Suprapubic skin (tissue), 4 donors: Measurements from ENCODE around the gene WDR36. TPM values are rescaled to one million over a fixed set of nuclear protein-coding genes. Genes with fewer than 3 reads are reported as not detected.

Source experiments
- DNase-seq, 2 donors: peaks; one replicate each; pipeline ENCODE4 v3.0.0-alpha.2; 2019; ENCODE audit warnings: low spot score in 2 of 2
- H3K27ac ChIP-seq: fragments of 200-600 bp; sonication (generic); one replicate; pipeline ENCODE4 v1.5.1; 2019
- H3K27me3 ChIP-seq: fragments of 200-600 bp; sonication (generic); one replicate; pipeline ENCODE4 v1.5.1; 2019
- H3K36me3 ChIP-seq: fragments of 200-600 bp; sonication (generic); one replicate; pipeline ENCODE4 v1.5.1; 2019
- H3K4me1 ChIP-seq: fragments of 200-600 bp; sonication (generic); one replicate; pipeline ENCODE4 v1.5.1; 2019
- H3K4me3 ChIP-seq: fragments of 200-600 bp; sonication (generic); one replicate; pipeline ENCODE4 v1.5.1; 2019; ENCODE audit warnings: mild to moderate bottlenecking
- H3K9me3 ChIP-seq: fragments of 200-600 bp; sonication (generic); one replicate; pipeline ENCODE4 v1.5.1; 2019
- CTCF ChIP-seq, 2 donors: fragments of 200-600 bp in 1 of 2; fragments of 450-650 bp in 1 of 2; sonication (generic) in 1 of 2; IDR thresholded peaks; one replicate each; pipeline ENCODE4 v1.5.1; 2016 to 2019; ENCODE audit warnings: antibody characterized with exemption in 2 of 2, mild to moderate bottlenecking in 1 of 2, moderate library complexity in 1 of 2
- EP300 ChIP-seq: sonication (generic); formaldehyde crosslinking; IDR thresholded peaks from one replicate; pipeline ENCODE4 v1.6.1; 2017; ENCODE audit warnings: antibody characterized with exemption
- POLR2A ChIP-seq, 2 donors: fragments of 450-650 bp; IDR thresholded peaks; one replicate each; pipeline ENCODE4 v1.6.1; 2017; ENCODE audit warnings: antibody characterized with exemption in 2 of 2, mild to moderate bottlenecking in 2 of 2, moderate library complexity in 2 of 2
- POLR2AphosphoS5 ChIP-seq, 3 donors: sonication (generic); formaldehyde crosslinking; IDR thresholded peaks; one replicate each; pipeline ENCODE4 v1.6.1; 2017; ENCODE audit warnings: antibody characterized with exemption in 3 of 3
- WGBS: methylation state at CpG from one replicate; pipeline ENCODE4 v1.1.5; 2018; 5-methylcytosine and 5-hydroxymethylcytosine counted together
- total RNA-seq, 4 donors: library from RNA; depleted of rRNA; stranded (reverse); fragments of >200 nt; gene quantifications; one replicate each; pipeline ENCODE4 v1.1.0, GENCODE V29; 2016

Gene WDR36
- total RNA-seq, 4 donors from 2014 or later: 20.0 to 32.2 (median 26.2) TPM

GRCh38 chr5:111063709-111064322 is 28.3 kb upstream of the WDR36 start:
- Histone ChIP-seq H3K4me1 (no peaks in the 10 kb centered on the region), H3K9me3 (no peaks in the 10 kb centered on the region), H3K36me3 (no peaks in the 10 kb centered on the region), H3K27ac (no peak overlapping the region), H3K4me3 (no peak overlapping the region), H3K27me3 (peaks cover 17% of the 10 kb centered on the region)
- TF ChIP-seq CTCF (IDR thresholded peaks at IDR 0.05): peak in 1 of 2 donors; percentile 16
- no peak for TF ChIP-seq POLR2AphosphoS5 (IDR thresholded peaks at IDR 0.05)
- 33% methylated on average over 3 of the region's 3 CpGs for WGBS
- no peak for DNase-seq

- no peak for DNase-seq
- H3K27me3 ChIP-seq: peaks cover 40% of the 10 kb centered on the region
- H3K4me1 ChIP-seq: peaks cover 10% of the 10 kb centered on the region
- no peaks in the 10 kb centered on the region for H3K9me3 ChIP-seq
- no peaks in the 10 kb centered on the region for H3K36me3 ChIP-seq
- 56% methylated on average over 2 of the region's 2 CpGs for WGBS
- no peak overlapping the region for H3K27ac ChIP-seq
- H3K4me3 ChIP-seq: no peak overlapping the region
- TF ChIP-seq CTCF (IDR thresholded peaks at IDR 0.05): no peak
- no peak for TF ChIP-seq POLR2AphosphoS5 (IDR thresholded peaks at IDR 0.05)
- no peak for TF ChIP-seq EP300
- TF ChIP-seq POLR2A (IDR thresholded peaks at IDR 0.05): no peak
Observed at GRCh38 chr5:111066261-111066938, 25.7 kb upstream of the WDR36 start.

- peaks cover 40% of the 10 kb centered on the region for H3K27me3 ChIP-seq
- H3K9me3 ChIP-seq: no peaks in the 10 kb centered on the region
- H3K4me1 ChIP-seq: peaks cover 18% of the 10 kb centered on the region
- no peak overlapping the region for H3K27ac ChIP-seq
- DNase-seq: no peak
- WGBS: 34% methylated on average over 2 of the region's 2 CpGs
- H3K36me3 ChIP-seq: no peaks in the 10 kb centered on the region
- TF ChIP-seq POLR2AphosphoS5 (IDR thresholded peaks at IDR 0.05): no peak
- no peak for TF ChIP-seq POLR2A (IDR thresholded peaks at IDR 0.05)
- TF ChIP-seq CTCF (IDR thresholded peaks at IDR 0.05): no peak
- no peak for TF ChIP-seq EP300
- no peak overlapping the region for H3K4me3 ChIP-seq
Observed at GRCh38 chr5:111068213-111068612, 23.9 kb upstream of the WDR36 start.

- H3K36me3 ChIP-seq: no peaks in the 10 kb centered on the region
Observed at GRCh38 chr5:111069839-111070238, 22.3 kb upstream of the WDR36 start.

More at GRCh38 chr5:111069839-111070238, 22.3 kb upstream of the WDR36 start:
- DNase-seq: no peak
- TF ChIP-seq POLR2AphosphoS5 (IDR thresholded peaks at IDR 0.05) (no peak), EP300 (no peak), POLR2A (IDR thresholded peaks at IDR 0.05) (no peak), CTCF (IDR thresholded peaks at IDR 0.05) (no peak)
- peaks cover 30% of the 10 kb centered on the region for H3K4me1 ChIP-seq
- H3K9me3 ChIP-seq: no peaks in the 10 kb centered on the region
- no peak overlapping the region for H3K27ac ChIP-seq
- peaks cover 40% of the 10 kb centered on the region for H3K27me3 ChIP-seq
- H3K4me3 ChIP-seq: no peak overlapping the region
- WGBS: 66% methylated on average over 4 of the region's 4 CpGs
